Putamen (tissue), 1 donor: ENCODE measurements around the gene IQGAP1.
"Not testable (repeated sequence)": the region's sequence is repeated elsewhere in the genome, so short reads cannot be mapped to it uniquely, and the experiment has no call there.

Source experiments
- DNase-seq: peaks from one replicate; pipeline ENCODE4 v3.0.0-alpha.2; 2016; ENCODE audit warnings: low spot score

The IQGAP1 gene

DNA sequence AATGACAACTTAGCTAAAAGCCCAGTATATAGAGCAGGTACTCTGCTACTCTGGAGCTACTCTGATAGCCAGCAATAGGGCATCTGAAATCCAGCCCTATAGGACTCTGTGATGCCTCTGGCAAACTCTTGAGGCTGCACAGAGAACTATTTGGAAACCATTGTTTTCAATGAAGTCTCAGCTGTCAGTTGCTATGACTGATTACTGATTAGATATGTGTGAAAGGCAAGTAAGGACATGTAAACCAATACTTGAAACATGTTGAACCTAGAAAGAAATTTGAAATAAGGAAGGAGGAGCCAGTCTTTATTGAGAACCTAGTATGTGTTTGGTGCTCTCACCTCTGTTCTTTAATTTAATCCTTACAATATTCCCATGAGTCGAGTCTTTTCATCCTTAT, 101.5 kb downstream of the IQGAP1 start:
- DNase-seq, result no peak

DNA sequence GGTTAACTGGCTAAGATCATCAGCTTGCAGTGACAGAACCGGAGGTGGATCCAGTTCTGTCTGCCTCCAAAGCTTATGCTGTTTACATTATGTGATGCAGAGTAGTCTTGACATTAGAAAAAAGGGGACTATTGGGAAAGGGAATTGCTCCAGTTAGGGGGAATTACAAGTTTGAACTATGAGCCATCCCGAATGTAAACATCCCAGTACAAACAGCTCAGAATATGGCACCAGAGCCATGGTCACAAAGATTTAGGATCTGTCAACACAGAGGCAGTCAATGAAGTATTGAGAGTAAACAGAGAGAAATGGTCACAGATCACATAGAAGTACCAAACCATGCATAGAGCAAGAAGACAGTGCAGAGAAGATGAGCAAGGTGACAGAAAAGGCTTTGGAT, 101.9 kb downstream of the IQGAP1 start:
- DNase-seq, result no peak

DNA sequence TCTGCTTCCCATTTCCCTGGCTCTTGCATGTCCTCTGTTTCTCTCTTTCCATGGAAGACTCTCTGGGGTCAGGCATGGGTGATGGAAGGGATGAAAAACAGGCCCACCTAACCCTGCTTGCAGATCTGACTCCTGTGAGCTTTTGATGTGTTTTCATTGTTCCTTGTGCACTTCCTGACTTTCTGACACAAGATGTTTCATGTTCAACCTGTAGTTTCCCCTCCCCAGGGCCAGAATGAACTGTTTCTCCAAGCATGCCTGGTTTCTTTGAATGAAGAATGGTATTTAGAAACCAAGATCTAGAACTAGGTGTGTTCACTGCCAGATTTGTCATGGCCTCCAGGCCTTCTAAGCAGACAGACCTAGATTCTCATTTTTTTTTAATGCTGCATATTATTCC, 105.6 kb downstream of the IQGAP1 start:
- DNase-seq, result no peak

DNA sequence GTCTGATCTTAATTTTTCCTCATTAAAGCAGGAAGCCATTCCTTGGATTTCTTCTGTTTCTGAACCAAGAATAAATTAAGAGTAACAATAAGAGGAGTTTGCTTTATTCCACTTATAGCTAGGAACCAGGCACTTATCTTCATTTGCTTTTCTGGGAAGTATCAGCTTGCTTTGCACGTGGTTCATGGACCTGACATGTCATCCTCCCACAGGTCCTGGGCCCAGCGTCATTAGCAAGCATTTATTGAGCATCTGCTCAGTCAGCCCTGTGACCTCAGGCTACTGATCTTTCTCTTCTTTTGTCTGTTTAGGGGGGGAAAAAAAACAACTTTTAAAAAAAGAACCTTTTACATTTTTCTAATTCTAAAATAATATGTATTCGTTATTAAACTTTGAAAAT, 107.0 kb downstream of the IQGAP1 start:
- DNase-seq, result no peak

DNA sequence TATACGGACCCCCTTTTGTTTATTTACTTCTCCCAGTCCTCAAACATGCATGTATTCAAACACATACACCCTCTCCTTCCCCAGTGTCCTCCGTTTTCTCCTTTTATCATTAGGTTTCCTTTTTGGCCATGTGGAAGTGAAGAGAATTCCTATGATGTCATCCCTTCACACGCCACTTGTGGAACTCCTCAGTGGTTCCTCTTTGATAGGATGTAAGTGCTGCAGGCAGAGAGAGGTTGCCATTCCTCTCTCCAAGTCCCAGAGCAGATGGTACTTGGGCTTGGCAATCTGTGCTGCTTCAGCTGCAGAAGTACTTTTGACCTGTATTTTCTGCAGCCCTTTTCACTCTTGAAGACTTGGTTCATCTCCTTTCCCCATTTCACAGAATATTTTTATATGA, 108.7 kb downstream of the IQGAP1 start:
- no peak for DNase-seq

DNA sequence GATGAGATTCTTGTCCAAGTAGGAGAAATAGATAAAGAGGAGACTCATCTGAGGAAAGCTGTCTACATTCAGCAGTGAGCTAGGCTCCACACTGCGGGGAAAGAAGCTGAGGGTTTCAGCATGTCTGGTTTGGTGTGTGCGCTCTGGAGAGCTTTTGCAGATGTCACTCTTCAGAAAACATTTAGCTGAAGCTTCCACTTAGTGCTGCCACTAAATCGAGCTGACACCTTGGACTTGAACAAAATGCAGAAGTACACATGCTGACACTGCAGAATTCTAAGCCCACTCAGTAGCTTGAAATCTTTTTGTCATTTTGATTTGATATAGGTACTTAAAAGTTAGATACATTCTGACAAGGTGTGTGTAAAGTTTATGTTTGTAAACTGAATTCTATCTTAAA, 109.3 kb downstream of the IQGAP1 start:
- no peak for DNase-seq

DNA sequence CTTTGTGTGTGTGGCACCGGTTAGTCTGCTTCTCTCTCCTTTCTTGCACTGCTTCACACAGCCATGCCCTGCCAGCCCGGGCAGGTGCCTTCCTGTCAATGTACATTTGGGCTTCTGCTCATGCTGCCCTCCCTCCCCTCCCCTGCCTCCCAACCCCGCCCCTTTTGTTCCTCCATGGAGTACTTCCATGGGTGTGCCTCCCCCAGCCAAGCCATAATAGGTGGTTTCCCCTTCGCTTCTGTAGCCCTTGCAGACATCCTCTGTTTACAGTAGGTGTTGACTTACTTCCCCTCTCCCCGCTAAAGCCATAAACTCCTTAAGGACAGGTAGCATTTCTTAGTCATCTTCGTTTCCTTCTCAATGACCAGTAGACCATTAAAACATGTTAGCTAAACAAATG, 109.9 kb downstream of the IQGAP1 start:
- DNase-seq, result no peak

DNA sequence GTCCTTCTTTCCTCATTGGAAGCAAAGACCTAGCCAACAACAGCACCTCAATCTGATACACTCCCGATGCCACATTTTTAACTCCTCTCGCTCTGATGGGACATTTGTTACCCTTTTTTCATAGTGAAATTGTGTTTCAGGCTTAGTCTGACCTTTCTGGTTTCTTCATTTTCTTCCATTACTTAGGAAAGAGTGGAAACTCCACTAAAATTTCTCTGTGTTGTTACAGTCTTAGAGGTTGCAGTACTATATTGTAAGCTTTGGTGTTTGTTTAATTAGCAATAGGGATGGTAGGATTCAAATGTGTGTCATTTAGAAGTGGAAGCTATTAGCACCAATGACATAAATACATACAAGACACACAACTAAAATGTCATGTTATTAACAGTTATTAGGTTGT, 112.1 kb downstream of the IQGAP1 start:
- no peak for DNase-seq

DNA sequence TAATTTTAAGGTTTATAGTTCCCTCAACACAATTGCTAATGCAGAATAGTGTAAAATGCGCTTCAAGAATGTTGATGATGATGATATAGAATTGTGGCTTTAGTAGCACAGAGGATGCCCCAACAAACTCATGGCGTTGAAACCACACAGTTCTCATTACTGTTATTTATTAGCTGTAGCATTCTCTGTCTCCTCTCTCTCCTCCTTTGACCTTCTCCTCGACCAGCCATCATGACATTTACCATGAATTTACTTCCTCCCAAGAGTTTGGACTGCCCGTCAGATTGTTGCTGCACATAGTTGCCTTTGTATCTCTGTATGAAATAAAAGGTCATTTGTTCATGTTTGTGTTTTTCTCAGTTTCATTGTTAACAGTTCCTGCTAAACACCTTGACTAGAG, 113.9 kb downstream of the IQGAP1 start:
- DNase-seq, result no peak

DNA sequence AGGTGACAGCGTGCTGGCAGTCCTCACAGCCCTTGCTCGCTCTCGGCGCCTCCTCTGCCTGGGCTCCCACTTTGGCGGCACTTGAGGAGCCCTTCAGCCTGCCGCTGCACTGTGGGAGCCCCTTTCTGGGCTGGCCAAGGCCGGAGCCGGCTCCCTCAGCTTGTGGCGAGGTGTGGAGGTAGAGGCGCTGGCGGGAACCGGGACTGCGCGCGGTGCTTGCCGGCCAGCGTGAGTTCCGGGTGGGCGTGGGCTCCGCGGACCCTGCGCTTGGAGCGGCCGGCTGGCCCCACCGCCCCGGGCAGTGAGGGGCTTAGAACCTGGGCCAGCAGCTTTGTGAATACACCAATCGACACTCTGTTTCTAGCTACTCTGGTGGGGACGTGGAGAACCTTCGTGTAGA, 122.7 kb downstream of the IQGAP1 start:
- not testable (repeated sequence) for DNase-seq

DNA sequence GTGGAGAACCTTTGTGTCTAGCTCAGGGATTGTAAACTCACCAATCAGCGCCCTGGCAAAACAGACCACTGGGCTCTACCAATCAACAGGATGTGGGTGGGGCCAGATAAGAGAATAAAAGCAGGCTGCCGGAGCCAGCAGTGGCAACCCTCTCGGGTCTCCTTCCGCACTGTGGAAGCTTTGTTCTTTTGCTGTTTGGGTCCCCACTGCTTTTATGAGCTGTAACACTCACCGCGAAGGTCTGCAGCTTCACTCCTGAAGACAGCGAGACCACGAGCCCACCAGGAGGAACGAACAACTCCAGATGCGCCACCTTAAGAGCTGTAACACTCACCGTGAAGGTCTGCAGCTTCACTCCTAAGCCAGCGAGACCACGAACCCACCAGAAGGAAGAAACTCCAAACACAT, 123.2 kb downstream of the IQGAP1 start:
- DNase-seq, result not testable (repeated sequence)

DNA sequence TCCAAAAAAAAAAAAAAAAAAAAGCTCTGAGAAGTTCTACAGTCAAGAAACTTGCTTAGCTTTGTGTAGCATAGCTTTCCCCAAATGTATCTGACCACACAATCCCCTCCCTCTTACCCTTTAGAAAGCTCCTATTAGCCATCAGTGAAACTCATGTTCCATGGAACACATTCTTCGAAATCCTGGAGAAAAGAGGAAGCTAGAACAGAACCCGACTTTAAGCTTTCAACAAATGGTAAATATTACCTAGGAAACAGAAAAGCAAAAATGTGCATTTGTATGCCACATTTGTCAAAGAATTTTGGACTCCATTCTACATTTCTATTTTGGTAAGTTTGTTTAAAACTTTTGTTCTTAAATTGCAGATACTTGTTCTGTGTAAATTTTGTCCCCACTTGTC, 124.2 kb downstream of the IQGAP1 start:
- no peak for DNase-seq

DNA sequence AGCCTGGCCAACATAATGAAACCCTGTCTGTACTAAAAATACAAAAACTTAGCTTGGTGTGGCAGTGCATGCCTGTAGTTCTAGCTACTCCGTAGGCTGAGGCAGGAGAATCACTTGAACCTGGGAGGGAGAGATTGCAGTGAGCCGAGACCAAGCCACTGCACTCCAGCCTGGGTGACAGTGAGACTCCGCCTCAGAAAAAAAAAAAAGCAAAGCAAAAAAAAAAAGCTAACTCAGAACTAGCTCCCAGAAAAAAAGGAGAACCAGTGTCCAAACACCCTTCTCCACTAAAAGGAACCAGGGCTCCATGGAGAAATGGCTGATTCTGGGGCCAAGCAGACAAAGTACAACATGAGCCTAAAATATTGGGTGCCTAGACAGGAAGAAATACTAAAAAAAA, 124.9 kb downstream of the IQGAP1 start:
- no peak for DNase-seq

DNA sequence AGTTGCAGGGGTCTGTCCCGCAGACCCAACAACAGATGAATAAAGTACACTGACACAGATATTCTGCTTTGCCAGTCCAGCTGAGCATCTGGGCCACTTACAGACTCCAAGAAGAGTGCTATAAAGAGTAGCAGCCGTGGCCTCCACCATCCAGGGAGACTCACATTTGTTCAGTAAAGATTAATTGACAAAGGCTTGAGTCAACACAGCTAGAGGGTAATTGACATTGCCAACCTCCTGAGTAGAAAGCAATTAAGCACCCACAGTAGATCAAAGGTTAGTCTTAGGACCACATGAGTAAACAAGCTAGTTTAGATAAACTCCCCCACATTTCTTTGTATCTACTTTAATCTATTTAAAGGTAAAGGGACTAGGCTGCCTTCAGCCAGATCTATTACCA, 125.4 kb downstream of the IQGAP1 start:
- DNase-seq, result no peak

DNA sequence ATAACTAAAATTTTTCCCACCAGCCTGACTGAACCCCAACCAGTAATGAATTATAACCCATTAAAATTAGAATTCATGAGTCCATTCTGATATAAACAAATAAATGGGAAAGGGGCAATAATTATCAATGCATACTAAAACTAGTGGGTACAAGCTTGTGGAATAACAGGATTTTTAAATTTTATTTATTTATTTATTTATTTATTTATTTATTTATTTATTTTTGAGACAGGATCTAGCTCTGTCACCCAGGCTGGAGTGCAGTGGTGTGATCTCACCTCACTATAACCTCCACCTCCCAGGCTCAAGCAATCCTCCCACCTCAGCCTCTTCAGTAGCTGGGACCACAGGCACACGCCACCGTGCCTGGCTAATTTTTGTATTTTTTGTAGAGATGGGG, 125.9 kb downstream of the IQGAP1 start:
- DNase-seq, result not testable (repeated sequence)

DNA sequence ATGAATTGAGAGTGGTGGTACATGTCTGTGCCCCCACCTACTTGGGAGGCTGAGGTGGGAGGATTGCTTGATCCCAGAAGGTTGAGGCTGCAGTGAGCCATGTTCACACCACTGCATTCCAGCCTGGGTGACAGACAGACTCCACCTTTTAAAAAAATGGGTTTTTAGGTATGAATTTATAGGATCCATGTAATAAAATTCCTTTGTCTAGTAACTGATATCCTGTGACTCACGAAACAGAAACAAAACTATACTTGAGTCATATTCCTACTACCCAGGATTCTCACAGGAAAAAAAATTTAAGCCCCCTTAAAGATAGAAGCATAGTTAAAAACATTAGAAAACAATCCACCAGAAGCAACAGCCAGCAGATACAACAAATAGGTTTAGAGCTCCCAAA, 131.6 kb downstream of the IQGAP1 start:
- DNase-seq, result no peak

DNA sequence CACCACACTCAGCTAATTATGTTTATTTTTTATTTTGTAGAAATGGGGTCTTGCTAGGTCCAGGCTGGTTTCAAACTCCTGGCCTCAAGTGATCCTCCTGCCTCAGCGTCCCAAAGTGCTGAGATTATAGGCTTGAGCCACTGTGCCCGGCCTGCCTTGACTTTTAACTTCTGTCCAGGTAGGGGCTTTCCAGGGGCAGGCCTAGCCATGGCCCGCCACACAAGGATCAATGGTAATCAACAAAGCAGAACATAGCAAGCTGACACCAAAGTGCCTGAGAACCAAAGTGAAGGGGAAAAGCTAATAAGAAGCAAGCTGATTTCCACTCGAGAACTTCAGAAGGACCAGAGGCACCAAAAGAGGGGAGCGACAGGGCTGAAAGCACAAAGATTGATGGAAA, 132.3 kb downstream of the IQGAP1 start:
- no peak for DNase-seq

DNA sequence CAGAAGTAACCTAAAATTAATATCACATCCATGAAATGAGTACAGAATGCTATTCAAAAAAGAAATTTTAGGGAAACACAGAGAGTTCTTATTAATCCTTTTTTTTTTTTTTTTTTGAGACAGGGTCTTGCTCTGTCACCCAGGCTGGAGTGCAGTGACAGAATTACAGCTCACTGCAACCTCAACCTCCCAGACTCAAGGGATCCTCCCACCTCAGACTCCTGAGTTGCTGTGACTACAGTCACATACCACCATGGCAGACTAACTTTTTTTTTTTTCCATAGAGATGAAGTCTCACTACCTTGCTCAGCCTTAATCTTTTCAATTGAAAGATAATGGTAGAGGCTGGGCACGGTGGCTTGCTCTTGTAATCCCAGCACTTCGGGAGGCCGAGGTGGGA, 135.3 kb downstream of the IQGAP1 start:
- no peak for DNase-seq

DNA sequence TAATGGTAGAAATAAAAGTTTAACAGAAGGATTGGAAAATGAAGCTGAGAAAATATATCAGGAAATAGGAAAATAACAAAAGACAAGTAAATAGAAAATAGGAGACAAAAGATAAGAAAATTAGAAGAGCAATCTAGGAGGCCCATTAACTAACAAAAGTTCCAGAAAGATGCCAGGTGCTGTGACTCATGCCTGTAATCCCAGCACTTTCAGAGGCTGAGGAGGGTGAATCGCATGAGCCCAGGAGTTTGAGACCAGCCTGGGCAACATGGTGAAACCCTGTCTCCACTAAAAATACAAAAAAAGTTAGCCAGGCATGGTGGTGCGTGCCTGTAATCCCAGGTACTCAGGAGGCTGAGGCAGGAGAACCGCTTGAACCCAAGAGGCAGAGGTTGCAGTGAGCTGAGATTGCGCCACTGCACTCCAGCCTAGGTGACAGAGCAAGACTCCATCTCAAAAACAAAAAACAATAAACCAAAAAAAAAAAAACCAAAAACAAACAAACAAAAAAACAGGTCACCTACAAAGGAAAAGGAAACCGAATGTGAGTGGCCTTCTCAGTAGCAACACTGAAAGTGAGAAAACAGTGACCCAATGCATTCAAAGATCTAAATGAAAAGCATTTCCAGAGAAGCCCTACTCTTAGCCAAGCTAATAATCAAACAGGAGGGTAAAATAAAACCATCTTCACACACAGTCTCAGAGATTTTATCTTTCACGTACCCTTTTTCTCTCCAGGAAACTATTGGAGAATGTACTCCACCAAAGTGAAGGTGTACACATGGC, 136.2 kb downstream of the IQGAP1 start:
- not testable (repeated sequence) for DNase-seq

DNA sequence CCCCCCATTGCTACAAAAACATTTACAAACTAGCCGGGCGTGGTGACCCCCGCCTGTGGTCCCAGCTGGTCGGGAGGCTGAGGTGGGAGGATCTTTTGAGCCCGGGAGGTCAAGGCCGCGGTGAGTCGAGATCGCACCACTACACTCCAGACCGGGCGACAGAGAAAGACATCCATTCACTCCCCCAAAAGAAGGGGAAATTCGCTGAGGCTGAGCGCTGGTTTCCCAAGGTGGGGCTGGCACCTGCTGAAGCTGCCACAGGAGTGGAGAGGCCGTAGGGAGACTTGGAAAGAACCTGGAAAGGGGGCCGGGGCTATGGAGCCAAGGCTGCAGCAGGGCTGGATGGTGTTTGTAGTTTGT, 140.9 kb downstream of the IQGAP1 start:
- DNase-seq, result no peak

DNA sequence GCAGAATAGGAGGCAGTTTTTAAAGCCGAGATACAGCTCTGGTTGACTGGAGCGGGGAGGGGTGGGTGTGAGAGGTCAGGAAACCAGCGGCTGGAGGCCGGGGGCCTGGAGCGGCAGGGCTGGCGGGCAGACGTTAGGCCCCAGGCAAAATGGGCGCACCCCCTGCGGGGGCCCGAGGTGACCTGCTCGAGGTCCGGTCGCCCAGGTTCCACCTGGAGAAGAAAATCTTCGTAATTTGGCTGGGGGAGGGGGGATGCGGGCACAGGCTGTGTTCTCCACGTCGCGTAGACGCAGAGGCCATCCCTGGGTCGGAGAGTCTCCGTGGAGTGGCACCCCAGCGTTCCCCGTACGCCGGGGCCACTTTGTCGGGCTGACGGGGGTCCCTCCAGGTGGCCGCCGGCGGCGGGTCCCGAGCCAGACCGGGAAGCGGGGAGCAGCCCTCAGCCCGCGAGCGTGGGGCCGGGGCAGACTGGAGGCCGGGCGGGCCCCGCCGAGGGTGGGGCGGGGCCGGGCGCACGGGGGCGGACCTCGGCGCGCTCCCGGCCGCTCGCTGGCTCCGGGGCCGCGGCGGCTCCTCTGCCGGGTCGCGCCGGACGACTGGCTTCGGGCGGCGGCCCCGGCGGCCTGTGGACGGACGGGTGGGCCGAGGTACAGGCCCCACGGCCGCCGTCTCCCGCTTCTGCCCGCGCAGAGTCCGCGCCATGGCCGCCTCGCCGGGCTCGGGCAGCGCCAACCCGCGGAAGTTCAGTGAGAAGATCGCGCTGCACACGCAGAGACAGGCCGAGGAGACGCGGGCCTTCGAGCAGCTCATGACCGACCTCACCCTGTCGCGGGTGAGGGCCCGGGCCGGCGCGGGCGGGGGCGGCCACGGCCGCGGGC, 141.6 kb downstream of the IQGAP1 start, which contains the start of gene CRTC3:
CRTC3 (plus strand) TSS at position 553 of the 879 bp plus-strand sequence; CDS start at position 702, 149 bp downstream.
- peak; percentile 69 for DNase-seq

DNA sequence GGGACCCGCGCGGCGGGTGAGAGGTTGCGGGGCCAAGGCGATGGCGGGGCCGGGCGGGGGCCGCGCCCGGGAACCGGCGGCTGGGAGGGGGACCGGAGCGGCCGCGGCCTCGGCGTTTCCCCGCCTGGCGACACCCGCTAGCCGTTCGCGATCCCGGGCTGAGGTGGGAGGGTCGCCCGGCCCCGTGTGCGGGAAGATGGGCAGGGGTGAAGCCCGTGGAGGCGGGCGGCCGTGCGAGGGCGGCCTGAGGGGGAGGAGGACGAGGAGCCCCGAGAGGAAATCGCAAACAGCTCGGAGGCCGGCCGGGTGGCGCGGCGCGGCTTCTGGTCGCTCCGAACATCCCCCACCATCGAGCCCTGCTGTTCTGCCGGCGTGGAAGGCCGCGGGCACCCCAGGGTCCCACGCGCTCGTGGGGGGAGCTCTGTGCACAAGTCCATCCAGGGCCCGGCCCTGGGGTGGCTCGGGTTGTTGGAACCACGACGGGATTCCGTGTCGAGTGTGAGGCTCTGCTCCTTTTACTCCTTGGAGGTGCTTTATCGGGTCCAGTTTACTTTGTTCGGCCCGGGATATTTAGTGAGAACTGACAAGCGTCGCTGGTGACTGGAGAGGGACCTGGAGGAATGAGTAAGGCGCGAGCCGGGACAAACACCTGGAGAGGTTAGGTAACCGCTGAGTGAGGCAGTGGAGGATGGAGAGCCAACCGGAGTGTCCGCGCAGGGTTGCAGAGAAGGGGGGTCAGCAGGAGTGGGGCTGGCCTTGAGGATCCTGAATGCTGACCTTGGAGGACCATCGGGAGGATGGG, 142.4 kb downstream of the IQGAP1 start:
- DNase-seq, result peak; percentile 35
